Measurements from ENCODE around the gene GRIN3B.

GRIN3B gene

DNA sequence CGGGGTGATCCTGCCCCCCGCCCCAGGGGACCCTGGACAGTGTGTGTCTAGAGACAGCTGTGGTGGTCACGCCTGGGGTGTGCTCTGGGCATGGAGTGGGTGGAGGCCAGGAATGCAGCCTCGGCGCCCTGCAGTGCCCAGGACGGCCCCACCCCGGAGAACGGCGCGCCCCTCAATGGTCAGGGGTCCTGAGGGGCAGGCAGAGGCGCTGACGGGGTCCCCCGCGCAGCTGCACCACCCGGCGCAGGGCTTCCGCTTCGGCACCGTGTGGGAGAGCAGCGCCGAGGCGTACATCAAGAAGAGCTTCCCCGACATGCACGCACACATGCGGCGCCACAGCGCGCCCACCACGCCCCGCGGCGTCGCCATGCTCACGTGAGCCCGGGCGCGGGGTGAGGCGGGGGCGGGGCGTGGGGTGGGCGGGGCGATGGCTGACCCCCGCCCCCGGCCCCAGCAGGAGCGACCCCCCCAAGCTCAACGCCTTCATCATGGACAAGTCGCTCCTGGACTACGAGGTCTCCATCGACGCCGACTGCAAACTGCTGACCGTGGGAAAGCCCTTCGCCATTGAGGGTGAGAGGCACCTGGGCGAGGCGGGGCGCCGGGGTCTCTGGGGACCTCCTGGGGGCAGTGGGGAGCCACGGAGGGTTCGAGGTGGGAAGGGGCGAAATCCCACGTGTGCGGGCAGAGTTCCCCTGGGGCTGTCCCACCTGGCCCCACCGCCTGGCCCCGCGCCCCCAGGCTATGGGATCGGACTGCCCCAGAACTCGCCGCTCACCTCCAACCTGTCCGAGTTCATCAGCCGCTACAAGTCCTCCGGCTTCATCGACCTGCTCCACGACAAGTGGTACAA is 7.4 kb downstream of the GRIN3B start:
- DNase-seq (ENCODE audit: low read depth in 2 of 2) = no peak

DNA sequence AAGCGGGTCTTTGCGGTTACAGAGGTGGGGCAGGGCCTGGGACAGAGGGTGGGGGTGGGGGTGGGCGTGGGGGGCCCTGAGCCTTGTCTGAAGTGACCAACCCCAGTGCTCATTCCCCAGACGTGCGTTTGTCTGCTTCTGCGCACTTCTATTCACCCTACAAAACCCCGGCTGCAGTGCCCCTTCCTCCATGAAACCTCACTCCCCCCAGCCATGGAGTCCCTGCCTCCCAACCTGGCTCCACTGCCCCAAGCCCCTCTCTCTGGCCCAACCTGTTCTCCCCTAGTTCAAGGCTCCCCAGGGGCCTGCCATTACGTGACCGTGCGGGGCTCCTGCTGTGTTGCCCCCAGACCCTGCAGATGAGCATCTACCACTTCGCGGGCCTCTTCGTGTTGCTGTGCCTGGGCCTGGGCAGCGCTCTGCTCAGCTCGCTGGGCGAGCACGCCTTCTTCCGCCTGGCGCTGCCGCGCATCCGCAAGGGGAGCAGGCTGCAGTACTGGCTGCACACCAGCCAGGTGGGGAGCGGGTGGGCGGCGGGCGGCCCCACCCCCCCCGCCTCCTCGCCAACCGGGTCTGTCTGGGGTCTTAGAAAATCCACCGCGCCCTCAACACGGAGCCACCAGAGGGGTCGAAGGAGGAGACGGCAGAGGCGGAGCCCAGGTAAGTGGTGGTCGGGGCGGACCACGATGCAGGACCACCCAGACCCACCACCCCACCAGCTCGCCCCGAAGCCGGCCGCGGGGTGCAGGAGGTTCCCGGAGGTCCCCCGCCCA is 8.2 kb downstream of the GRIN3B start:
- no peak for DNase-seq (ENCODE audit: low read depth in 2 of 2)

DNA sequence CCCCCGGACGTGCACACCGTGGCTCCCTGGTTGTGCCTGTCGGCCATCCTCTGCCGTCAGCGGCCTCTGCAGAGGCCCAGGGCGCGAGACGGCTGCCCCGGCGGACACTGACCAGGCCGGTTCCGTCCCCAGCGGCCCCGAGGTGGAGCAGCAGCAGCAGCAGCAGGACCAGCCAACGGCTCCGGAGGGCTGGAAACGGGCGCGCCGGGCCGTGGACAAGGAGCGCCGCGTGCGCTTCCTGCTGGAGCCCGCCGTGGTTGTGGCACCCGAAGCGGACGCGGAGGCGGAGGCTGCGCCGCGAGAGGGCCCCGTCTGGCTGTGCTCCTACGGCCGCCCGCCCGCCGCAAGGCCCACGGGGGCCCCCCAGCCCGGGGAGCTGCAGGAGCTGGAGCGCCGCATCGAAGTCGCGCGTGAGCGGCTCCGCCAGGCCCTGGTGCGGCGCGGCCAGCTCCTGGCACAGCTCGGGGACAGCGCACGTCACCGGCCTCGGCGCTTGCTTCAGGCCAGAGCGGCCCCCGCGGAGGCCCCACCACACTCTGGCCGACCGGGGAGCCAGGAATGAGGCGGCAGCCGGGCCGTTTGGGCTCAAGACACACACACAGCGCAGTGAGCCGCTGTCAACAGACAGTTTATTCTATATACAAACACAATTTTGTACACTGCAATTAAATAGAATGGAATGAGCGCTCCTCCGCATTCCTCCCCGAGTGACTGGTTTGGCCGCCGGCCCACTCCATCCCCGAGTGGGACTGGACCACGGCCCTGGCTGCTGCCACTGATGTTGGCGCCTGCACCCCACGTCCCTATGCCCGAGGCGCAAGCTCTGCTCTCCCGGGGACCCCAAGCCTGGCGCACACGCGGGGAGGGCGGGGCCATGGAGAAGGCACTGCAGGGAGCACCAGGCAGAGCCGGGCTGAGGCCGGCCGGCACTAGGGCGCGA is 9.1 kb downstream of the GRIN3B start:
- no peak for DNase-seq (ENCODE audit: low read depth in 2 of 2)

DNA sequence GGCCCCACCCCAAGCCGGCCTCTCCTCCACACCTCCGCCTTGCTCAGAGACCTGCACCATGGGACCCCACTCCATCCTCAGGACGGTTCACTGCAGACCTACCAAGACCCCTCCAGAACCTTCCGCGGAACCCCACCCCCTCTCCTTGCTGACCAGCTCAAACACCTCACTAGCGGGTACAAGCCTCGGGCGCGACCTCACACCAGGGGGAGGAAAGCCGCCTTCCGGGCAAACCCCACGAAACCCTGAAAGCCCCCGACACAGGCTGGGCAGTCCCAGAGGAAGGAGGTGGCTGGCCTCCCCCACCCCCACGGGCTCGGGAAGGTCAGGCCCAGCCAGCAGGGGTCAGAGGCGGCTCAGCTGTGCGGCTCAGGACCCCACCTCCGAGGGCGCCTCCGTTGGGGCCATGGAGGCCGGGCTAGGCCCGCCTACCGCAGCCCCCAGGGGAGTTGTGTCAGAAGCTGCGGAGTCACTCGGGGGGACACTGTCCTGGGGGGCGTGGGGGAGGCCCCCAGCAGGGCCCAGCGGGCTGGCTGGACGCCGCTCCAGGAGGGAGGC is 9.8 kb downstream of the GRIN3B start:
- no peak for DNase-seq (ENCODE audit: low read depth in 2 of 2)

DNA sequence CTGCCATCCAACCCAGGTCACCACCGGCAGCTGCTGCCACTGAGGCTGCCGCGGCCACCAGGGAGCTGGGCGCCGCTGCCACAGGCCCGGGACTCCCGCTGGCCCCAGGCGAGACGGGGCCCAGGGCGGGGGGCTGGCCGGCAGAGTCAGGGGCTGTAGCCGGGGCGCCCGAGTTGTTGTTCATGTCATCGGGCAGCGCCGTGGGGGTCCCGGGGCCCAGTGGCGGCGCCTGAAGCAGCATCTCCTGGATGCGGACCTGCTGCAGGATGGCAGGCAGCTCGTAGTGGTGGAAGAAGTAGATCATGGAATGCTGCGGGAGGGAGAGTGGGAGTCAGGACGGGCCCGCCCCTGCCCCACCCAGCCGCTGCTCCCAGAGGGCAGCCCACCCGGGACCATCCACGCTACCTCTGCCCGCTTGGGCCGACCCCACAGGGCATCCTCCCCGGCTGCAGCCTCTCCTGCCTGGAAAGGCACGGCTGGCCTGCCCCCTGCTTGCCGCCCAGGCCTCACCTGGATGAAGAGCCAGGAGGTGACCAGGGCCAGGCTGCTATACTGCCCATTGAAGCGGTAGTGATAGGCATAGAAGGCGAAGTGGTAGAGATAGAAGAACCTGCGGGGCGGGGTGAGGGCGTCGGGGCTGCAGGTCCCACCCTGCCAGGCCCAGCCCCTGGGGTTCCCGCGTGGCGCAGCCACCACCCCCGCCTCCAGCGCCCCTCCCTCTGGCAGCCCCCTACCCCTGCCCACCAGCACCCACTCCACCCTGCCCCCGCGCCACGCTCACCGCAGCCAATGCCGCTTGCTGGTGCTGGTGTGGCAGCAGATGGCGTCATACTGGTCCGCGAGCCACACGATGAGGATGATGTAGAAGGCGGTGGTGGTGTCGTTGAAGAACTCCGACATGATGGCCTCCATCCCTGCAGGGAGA is 10.6 kb downstream of the GRIN3B start:
- DNase-seq (ENCODE audit: low read depth in 2 of 2) = no peak

DNA sequence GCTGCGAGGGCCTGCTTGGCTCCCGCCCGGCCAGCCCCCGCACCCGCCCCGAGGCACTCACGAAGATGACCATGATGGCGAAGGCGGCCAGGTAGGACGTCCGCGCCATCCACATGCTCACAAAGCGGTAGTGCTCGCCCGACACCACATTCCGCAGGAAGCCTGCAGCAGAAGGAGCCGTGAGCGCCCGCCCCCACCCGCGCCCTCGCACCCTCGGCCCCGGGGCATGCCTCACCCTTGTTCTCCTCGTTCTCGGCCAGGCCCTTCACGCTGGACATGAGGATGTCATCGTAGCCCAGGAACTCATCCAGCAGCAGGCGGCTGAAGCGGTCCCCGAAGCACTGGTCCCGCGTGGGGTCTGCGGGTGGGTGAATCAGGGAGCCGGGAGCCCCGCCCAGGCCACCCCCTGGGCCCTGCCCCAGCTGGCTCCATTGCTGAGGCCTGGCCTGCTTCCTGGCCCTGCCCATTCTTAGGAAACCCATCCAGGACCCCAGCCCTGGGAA is 11.7 kb downstream of the GRIN3B start:
- no peak for DNase-seq (ENCODE audit: low read depth in 2 of 2)

DNA sequence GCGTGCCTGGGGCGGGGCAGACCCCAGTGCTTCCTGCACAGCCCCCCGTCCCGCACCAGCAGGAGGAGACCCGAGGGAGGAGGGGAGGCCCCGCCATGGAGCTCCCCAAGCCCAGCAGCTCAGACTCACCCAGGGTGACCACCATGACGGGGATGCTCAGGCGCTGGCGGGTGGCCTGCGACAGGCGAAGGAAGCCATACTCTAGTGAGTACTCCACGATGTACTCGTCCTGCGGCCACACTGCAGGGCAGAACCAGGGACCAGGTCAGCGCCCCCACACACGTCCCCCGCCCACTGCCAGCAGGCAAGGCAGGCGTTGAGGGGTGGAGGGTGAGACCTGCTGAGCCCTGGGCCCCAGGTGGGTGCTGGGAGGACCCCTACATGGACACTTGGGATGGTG is 12.1 kb downstream of the GRIN3B start:
- DNase-seq (ENCODE audit: low read depth in 2 of 2) = no peak

DNA sequence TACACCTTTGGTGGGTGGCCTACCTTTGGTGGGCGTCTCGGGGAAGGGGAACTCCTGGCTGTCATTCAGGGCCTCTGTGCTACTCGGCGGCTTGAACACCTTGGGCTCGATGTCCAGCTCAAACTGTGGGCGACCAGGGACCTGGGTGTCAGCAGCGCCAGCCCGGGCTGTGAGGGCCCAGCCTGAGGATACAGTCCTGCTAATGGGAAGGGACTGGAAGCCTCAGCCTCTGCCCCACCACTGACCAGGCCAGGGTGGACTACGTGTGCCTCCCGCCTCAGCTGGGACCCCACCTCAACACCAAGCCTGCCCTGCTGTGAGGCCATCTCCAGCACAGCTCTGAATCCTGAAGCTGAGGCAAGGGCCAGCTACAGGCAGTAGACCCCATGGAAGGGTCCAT is 13.0 kb downstream of the GRIN3B start:
- DNase-seq (ENCODE audit: low read depth in 2 of 2) = no peak

DNA sequence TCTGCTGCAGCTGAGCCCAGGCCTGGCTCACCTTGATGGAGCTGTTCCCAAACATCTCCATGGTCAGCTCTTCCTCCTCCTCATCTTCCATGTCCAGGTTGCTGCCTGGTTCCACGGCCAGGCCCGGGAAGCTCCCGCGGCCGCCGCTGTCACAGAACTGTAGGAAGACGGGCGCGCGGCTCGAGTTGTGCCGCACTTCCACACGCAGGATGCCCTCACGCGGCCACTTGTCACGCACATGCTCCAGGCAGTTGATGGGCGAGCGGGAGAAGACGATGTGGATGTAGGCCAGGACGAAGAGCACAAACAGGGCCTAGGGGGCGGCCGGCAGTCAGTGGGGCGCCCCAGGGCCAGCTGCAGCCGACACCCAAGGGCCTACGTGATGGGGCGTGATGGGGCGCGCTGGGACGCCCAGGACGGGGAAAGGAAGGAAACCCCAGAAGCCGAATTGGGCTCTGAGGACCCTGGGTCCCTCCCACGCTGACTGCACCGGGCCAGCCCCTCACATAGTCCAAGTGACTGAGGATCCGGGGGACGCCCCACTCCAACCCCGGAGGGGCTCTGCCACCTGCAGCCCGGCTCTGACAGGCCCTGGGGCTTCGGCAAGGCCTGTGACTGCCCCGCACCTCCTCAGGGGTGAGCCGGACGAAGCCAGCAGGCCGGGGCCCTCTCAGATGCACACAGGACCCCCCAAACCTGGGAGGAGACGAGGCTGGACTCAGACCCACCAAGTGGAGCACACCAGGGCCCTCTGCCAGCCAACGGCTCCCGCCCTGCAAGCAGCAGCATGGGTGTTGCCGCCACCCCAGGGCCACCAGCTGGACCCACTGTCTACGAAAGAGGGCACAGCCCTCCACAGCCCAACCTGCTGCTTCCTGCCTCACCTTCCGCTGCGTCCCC is 14.2 kb downstream of the GRIN3B start:
- no peak for DNase-seq (ENCODE audit: low read depth in 2 of 2)

DNA sequence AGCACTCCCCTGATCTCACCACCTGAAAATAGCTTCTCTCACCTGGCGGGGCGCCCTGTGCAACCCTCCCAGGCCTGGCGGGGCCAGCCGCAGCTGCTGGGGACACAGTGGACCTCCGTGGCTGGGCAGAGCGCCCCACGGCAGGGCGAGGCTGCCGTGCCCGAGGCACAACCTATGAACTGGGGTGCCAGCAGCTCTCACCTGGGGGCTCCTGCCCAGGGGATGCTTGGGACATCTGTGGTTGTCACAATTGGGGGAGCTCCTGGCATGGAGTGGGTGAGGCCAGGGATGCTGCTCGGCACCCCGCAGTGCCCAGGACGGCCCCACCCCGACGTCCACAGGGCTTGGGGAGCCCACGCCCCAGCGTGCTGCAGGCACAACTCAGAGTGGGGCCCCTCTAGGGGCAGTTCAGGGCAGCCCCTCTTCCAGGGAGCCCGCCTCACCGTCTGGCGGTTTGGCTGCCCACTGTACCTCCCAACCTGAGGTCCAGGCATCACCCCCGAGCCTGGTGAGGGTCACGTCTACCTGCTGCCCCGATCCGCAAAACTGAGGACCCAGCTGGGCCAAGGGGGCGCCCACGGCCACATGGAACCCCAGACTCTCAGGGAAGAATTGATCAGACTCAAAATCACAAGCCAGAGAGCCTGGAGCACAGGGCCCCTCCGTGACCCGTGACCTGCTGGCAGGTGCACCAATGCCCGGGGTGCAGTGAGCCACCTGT is 15.0 kb downstream of the GRIN3B start:
- no peak for DNase-seq (ENCODE audit: low read depth in 2 of 2)

DNA sequence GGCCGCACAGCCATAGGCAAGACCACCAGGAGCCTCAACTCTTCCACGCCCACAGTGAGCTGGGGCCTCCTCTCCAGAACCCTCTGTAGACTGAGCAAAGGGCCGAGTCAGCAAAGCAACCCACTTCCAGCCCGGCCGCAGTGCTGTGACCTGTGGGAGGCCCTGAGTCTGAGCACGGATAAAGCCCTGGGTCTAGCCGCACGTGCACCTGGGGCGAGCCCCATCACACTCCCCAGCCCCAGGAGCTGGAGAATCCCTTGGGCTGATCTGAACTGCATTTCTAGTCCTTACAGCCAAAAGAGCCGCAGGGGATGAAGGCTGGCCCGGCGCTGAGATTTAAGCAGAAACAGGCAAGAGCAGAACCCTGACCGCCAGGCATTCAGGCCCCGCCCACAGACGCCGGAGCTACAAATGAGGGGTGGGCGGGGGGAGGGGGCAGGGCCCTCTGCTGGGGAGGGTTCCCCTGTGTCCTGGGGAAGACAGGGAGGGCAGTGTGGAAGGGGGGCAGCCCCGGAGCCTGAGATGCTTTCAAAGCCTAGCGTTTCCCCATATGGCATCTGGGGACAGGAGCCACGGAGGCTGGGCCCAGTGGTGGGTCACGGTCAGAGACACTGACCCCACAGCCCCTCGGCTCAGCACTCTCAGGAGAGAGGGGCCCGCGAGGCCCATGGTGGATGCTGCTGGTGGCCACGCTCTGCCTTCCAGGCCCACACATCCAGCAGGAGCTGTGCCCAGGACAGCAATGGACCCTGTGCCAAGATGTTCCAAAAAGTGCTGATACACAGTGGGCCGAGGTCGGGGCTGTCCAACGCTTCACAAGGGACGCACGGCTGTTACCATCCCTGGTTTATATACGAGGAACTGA is 15.8 kb downstream of the GRIN3B start:
- no peak for DNase-seq (ENCODE audit: low read depth in 2 of 2)

DNA sequence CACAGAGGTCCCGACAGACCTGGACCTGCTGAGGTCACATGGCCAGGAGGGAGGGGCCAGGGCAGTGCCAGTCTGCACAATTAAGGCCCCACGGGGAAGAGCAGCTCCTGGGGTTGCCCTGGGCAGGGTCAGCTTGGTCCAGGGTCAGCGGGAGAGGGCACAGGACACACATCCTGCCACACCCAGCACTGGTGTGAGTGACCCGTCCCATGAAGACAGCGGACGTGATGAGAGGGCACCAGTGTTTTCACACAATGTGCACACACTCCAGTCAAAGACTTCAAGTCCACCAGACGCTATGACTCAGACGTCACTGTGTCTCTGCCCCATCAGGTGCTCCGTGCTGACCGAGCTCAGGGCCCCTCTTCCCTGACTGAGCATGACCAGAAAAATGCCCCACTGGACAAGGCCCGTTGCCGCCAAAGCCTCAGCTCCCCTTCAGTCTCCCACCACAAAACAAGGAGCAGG is 16.5 kb downstream of the GRIN3B start:
- no peak for DNase-seq (ENCODE audit: low read depth in 2 of 2)

DNA sequence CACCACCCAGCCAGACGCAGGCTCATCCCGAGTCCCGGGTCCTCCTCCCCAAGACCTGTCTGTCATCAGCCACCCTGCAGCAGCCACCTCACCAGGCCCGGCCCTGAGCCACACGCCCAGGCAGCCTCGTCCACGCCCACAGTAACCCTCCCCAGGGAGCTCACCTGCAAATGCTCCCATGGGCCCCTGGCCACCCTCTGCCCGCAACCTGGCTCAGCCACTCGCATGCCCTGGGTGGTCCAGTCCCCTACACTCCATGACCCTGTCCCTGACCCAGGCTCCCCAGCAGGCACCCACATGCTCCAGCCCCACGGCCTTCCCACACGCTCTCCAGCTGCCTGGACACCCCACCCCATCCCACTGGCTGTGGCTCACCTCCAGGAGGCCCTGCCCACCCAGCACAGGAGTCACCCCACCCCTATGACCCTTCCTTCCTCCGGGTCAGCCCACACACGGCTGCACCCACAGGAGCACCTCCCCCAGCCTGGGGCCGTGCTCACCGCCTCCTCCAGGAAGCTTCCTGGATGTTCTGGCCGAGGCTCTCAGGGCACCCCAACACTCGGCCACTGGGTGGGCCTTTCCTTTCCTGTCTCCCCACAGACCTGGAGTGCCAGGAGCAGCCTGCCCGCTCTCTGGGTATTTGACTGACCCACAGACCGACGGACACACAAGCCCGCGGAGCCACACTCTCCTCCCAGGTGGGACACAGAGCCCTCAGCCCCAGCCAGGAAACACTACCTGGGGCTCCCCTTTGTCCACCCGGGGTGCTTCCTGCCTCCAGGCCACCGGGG is 17.1 kb downstream of the GRIN3B start:
- DNase-seq (ENCODE audit: low read depth in 2 of 2) = no peak

DNA sequence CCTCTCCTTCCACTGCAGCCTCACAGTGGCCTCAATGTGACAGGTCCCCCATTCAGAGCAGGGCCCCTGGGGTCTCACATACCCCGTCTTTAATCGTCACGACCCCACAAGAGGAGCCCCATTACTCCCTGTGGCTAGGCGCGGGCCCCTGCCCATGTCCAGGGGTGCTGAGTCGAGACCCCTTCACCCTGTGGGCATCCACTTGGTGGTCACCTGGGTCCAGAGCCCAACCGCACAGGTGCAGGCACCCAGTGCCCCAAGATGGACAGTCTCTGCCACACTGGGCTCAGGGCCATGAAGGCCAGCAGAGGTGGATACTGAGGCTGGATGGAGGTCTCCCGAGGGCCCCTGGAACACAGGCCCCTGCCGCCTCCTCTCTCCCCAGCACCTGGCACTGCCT is 17.7 kb downstream of the GRIN3B start:
- no peak for DNase-seq (ENCODE audit: low read depth in 2 of 2)

DNA sequence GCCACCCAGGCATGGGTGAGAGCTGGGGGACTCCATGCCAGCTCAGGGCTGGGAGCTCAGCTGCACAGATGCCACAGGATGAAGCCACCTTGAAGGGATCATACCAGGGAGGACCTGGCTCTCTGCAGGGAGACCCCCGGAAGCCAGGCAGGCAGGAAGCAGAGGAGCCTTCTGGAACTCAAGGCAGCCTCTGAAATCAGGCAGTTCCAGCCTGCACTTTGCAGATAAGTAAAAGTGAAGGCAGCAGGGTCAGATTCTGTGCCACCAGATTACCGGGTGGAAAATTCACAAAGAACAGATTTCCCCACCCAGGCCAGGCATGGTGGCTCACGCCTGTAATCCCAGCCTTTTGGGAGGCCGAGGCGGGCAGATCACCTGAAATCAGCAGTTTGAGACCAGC is 18.2 kb downstream of the GRIN3B start:
- DNase-seq (ENCODE audit: low read depth in 2 of 2) = no peak

DNA sequence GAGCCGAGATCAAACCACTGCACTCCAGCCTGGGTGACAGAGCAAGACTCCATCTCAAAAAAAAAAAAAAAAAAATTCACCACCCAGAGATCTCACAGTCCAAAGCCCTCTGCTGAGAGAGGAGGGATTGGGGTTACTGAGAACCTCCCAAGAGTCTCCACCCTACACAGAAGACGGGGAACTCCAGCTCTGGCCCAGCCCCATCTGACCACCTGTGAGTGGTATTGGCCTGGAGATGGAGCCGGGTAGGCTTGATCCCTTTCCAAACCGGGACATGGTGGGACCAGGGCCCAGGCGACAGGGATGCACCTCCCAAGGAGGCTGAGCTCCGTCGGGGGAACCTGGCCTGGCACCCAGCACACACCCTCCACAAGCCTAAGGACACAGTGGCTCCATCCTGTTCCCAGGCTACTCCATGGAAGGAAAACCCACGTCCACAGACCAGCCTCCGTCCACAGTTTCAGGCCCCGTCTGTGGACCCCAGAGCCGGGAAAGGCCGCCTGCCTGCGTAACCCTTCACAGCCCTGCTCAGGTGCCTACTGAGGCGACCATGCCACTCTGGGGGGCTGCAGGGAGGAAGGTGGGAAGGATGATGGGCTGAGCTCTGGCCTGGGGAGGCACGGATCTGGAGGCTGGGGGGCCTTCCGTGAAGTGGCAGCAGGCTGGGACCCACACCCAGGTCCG is 18.9 kb downstream of the GRIN3B start:
- no peak for DNase-seq (ENCODE audit: low read depth in 2 of 2)

Data from stimulated activated CD4-positive, alpha-beta T cell treated with anti-CD3 and anti-CD28 coated beads, Interleukin-12 subunit alpha, Interleukin-12 subunit beta, amount 100 ng/mL, for 24 hours (primary cell).